NT2/D1 (cell line): Measurements from ENCODE around the gene SCN5A.

Source experiments
- SUZ12 ChIP-seq: IDR thresholded peaks from 2 replicates; pipeline ENCODE4 v1.6.1; 2011; ENCODE audit not compliant: insufficient read length, insufficient read depth; ENCODE audit errors: extremely low read depth
- ZNF274 ChIP-seq: IDR thresholded peaks from 2 replicates; pipeline ENCODE4 v1.6.1; 2011; ENCODE audit warnings: mild to moderate bottlenecking, low read depth, low read length

DNA sequence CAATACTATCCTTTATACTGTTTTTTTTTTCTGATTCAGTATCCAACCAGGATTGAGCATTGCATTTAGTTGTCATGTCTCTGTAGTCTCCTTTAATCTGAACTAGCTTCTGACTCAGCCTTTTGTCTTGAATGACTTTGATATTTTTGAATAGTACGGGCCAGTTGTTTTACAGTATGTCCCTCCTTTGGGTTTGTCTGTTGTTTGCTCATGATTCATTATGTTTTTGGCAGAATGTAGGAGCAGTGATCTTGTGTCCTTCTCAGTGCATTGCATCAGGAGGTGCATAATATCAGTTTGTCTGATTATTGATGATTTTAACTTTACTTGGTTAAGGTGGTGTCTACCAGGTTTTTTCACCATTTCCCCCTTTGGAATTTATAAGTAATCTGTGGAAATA lies 132.8 kb downstream of the SCN5A start:
- TF ChIP-seq ZNF274 (no peak), SUZ12 (no peak)
